ENCODE results near the gene STN1. TPM values are rescaled to one million over a fixed set of nuclear protein-coding genes. Genes with fewer than 3 reads are reported as not detected.

STN1 gene
- polyA plus RNA-seq, 1 experiment = 17.8 TPM

DNA sequence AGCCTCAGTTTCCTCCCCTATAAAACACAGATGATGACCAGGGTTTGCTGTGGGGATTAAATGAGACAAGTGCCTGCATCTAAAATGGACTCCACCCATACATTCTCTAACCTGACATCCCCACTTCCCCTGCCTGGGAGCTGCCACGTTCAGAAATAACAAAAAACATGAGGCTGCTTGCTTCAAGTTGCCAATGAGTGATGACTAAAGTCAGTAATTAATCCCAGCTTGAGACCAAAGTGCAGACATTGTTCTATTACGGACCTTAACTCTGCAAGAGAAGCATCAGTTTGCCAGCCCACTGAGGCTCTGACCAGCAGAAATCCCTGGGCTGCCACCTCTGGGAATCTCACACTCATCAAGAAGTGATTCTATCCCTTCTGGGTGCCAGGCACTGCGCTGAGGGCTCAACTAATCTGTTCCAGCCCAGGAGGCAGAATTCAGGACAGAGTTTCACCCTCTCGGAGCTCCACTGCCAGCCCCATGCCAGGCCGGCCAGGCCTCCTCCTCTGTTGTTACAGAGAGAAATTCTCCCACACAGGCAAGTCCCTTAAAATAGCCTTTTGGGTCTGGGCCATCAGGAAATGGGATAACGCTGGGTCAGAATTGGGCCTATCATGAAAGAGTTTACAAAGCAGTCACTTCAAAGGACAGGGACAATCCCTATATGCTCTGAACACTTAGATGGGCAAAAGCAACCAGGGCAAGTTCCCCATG, 74.0 kb downstream of the STN1 start:
- H3K27me3 ChIP-seq (ENCODE audit: control insufficient read depth, insufficient read depth, low read length) = no peaks in the 10 kb centered on the region
- peak; percentile 66 for DNase-seq (ENCODE audit: low read depth)
- TF ChIP-seq, protein P1, sequence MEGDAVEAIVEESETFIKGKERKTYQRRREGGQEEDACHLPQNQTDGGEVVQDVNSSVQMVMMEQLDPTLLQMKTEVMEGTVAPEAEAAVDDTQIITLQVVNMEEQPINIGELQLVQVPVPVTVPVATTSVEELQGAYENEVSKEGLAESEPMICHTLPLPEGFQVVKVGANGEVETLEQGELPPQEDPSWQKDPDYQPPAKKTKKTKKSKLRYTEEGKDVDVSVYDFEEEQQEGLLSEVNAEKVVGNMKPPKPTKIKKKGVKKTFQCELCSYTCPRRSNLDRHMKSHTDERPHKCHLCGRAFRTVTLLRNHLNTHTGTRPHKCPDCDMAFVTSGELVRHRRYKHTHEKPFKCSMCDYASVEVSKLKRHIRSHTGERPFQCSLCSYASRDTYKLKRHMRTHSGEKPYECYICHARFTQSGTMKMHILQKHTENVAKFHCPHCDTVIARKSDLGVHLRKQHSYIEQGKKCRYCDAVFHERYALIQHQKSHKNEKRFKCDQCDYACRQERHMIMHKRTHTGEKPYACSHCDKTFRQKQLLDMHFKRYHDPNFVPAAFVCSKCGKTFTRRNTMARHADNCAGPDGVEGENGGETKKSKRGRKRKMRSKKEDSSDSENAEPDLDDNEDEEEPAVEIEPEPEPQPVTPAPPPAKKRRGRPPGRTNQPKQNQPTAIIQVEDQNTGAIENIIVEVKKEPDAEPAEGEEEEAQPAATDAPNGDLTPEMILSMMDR (IDR thresholded peaks at IDR 0.05; ENCODE audit: insufficient read depth, low read depth, low read length) = no peak
- ChIA-PET CTCF (interaction anchor here (0.9 to 1.6 kb wide), 4 partner anchors 8 to 129 kb away, joined by 3 to 5 read pairs (median 3); no protein-coding TSS in a partner anchor), POLR2A (no interaction called here)
- H3K4me3 ChIP-seq (ENCODE audit: low read depth, low read length) = no peak overlapping the region
- H3K36me3 ChIP-seq (ENCODE audit: control insufficient read depth, insufficient read depth, low read length) = no peaks in the 10 kb centered on the region

DNA sequence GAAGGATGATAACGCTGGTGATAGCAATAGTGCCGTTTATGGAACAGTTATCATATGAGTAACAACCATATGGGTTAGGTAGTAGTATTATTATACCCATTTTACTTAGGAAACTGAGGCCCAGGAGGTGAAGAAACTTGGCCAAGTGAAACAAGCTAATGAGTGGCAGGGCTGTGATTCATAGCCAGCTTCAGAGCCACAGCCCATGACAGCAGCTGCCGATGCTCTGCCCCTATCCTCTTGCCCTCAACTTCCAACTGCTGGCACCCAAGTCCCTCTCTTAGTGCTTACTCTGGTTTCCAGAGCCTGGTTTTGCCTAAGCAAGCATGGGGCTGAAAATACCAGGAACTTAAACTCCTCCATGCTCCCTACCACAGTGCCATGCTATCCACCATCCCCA, 74.9 kb downstream of the STN1 start:
- CTCF ChIA-PET = interaction anchor here (1.0 to 1.6 kb wide), 3 partner anchors 11 to 128 kb away, joined by 3 to 5 read pairs (median 3); no protein-coding TSS in a partner anchor
- TF ChIP-seq, protein P1 (IDR thresholded peaks at IDR 0.05; ENCODE audit: insufficient read depth, low read depth, low read length) = no peak
- no peak for DNase-seq (ENCODE audit: low read depth)
- Histone ChIP-seq H3K36me3 (ENCODE audit: control insufficient read depth, insufficient read depth, low read length) (no peaks in the 10 kb centered on the region), H3K4me3 (ENCODE audit: low read depth, low read length) (no peak overlapping the region), H3K27me3 (ENCODE audit: control insufficient read depth, insufficient read depth, low read length) (no peaks in the 10 kb centered on the region)
- POLR2A ChIA-PET = interaction anchor here (0.6 kb wide), 1 partner anchor 10 kb away, joined by 5 read pairs; no protein-coding TSS in a partner anchor

GRCh38 chr10:103842605-103843004, 75.4 kb downstream of the STN1 start:
- TF ChIP-seq, protein P1 (IDR thresholded peaks at IDR 0.05; ENCODE audit: insufficient read depth, low read depth, low read length) = no peak
- Histone ChIP-seq H3K4me3 (ENCODE audit: low read depth, low read length) (no peak overlapping the region), H3K36me3 (ENCODE audit: control insufficient read depth, insufficient read depth, low read length) (no peaks in the 10 kb centered on the region), H3K27me3 (ENCODE audit: control insufficient read depth, insufficient read depth, low read length) (no peaks in the 10 kb centered on the region)
- ChIA-PET CTCF (interaction anchor here (1.6 kb wide), 1 partner anchor 11 kb away, joined by 5 read pairs; no protein-coding TSS in a partner anchor), POLR2A (no interaction called here)
- DNase-seq (ENCODE audit: low read depth) = no peak

GRCh38 chr10:103841519-103841918, 76.5 kb downstream of the STN1 start:
- no peak for DNase-seq (ENCODE audit: low read depth)
- TF ChIP-seq, protein P1 (IDR thresholded peaks at IDR 0.05; ENCODE audit: insufficient read depth, low read depth, low read length) = no peak
- CTCF ChIA-PET = no interaction called here
- Histone ChIP-seq H3K27me3 (ENCODE audit: control insufficient read depth, insufficient read depth, low read length) (no peaks in the 10 kb centered on the region), H3K36me3 (ENCODE audit: control insufficient read depth, insufficient read depth, low read length) (no peaks in the 10 kb centered on the region), H3K4me3 (ENCODE audit: low read depth, low read length) (no peak overlapping the region)
- POLR2A ChIA-PET = no interaction called here

GRCh38 chr10:103840740-103841070, 77.3 kb downstream of the STN1 start:
- ChIA-PET POLR2A (no interaction called here), CTCF (no interaction called here)
- H3K4me3 ChIP-seq (ENCODE audit: low read depth, low read length) = no peak overlapping the region

More at GRCh38 chr10:103840740-103841070, 77.3 kb downstream of the STN1 start:
- H3K36me3 ChIP-seq (ENCODE audit: control insufficient read depth, insufficient read depth, low read length) = no peaks in the 10 kb centered on the region
- DNase-seq (ENCODE audit: low read depth) = no peak
- TF ChIP-seq, protein P1 (IDR thresholded peaks at IDR 0.05; ENCODE audit: insufficient read depth, low read depth, low read length) = no peak
- H3K27me3 ChIP-seq (ENCODE audit: control insufficient read depth, insufficient read depth, low read length) = no peaks in the 10 kb centered on the region
